GM19372 (cell line): ENCODE measurements around the gene GRXCR1.
A peak's percentile ranks its signal among the peaks of the same experiment; 100 is the strongest.

Experiments used
- ATAC-seq: cut with Tn5 transposase; IDR thresholded peaks from one replicate; pipeline ENCODE4 v1.9.1; 2021; ENCODE audit warnings: mild to moderate bottlenecking, low read depth, moderate library complexity; ENCODE audit not compliant: unreplicated experiment

GRXCR1 gene

DNA sequence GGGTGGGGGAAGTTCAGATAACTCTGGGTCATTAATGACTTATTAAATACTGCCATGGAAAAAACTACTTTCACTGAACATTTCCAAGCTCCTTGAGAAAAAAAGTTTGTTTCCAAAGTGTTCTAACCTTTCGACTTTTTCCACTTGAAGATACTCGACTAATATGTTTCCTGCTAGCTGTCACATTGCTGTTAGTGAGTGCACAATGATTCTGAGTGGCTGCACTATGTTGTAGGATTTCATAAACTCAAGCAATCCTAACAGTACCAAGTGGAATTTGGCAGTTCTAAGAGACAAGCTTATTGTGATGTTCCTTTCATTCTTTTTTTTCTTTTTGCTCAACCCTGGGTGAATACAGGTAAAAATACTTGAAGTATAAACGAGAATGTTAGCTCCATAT lies 33.4 kb downstream of the GRXCR1 start:
- no peak for ATAC-seq

DNA sequence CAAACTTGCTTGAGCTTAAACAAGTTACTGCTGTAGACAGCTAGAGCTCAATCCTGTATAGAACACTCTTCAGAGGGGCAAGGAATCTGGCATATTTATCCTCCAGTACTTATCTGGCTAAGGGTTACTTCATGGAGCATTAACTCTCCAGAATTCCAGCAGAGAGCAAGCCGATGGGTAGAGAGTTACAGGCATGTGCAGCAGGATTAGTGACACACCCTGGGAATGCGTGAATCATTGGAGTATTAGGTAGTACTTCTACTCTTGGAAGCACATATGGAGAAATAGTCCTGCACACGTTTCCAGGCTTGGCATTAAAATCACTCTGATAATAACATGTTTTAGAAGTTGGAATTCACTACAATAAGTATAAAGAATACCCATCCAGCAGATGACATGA lies 35.4 kb downstream of the GRXCR1 start:
- no peak for ATAC-seq

DNA sequence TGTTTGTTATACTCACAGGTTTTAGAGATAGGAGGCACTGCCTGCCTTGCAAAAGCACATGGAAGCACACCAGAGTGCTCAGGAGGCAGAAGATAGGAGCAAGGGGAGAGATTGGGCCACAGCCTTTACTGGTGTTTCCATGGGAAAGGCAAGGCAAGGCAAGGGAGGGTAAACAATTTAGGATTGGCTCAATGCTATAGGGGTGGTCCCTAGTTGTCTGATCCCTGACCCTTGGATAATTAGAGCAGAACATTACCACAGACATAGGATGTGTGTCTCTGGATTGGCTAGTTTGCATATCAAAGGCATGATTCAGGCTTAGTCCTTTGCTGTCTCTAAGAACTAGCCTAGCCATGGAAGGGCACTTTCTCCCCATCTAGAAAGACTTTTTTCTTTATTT lies 36.1 kb downstream of the GRXCR1 start:
- ATAC-seq, result no peak

DNA sequence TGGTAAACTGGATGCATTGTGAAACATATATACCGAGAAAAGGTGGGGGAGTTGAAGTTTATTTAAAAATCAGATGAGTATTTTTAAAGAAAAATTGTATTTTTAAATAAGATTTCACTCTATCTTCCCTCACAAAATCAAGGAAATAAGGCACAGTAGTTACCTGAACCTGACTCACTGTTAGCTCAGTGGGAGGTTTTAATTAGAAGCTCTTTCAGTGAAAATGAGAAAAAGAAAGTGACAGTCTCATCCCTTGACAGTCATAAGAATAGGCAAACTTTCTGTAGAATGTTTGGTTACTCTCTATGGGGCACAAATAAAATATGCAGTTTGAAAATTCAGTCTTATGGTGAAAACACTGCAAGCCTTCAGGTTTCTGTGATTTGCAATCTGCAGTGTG lies 49.7 kb downstream of the GRXCR1 start:
- ATAC-seq, result no peak

DNA sequence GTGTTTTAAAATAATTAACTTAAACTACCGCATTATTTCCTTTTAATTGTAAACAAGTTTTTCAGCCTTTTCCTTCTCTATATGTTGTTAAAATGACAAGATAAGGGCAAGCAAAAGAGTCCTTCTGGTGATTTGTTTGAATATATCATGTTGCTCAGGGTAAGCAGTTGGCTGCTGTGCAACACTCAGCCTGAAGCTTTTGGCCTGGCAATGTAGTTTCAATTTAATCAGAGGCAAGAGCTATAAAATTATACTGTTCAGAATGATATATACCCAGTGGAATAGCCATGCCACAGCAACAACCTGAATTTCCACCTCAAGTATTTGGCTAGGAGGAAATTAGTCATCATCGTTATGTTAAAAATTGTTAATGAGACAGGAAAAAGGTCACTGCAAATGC lies 53.4 kb downstream of the GRXCR1 start:
- no peak for ATAC-seq

DNA sequence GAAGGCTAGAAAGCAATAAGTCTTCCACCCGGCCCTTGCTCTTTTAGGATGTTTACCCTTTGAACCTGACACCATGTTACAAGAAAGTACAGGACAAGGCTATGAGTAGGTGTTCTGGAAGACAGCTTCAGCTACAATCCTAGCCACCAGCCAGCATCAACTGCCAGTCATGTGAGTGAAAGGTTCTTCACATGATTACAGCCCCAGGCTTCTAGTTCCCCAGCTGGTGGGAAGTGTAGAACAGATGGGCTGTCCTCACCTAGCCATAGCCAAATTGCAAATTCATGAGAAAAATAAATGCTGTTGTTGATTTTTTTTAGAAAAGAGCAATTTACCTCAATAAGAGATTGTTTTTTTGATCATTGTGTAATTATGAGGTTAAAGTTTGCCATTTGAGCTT lies 60.8 kb downstream of the GRXCR1 start:
- no peak for ATAC-seq

DNA sequence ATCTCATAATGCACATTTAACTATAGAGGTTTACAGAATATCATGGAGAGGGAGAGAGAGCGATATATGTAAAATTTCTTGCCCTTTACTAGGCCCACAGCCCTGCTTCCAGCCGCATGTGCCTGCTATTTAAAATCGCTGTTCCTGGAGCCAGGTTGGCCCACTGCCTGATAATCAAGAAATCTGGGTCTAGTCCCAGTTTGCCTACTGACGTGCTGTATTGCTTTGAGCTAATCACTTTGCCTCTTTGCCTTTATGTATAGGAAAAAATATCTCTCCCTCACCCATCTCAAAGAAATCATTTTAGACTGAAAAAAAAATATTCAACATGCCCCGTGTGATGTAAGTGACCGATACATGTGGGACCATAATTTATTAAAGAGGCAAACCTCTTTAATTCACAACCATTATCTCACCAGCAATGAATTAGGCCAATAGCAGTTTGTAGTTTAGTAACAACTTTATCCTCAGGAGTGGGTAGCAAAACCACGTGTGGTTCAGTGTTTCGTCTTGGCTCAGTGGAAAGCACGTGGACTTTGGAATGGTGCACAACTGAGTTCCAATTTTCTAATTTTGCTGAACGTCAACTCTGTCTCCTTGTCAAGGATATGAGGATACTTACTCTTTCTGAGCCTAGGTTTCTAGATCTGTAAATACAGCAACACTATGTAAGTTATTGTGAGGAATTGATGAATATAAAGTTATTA lies 62.6 kb downstream of the GRXCR1 start:
- ATAC-seq, result no peak

DNA sequence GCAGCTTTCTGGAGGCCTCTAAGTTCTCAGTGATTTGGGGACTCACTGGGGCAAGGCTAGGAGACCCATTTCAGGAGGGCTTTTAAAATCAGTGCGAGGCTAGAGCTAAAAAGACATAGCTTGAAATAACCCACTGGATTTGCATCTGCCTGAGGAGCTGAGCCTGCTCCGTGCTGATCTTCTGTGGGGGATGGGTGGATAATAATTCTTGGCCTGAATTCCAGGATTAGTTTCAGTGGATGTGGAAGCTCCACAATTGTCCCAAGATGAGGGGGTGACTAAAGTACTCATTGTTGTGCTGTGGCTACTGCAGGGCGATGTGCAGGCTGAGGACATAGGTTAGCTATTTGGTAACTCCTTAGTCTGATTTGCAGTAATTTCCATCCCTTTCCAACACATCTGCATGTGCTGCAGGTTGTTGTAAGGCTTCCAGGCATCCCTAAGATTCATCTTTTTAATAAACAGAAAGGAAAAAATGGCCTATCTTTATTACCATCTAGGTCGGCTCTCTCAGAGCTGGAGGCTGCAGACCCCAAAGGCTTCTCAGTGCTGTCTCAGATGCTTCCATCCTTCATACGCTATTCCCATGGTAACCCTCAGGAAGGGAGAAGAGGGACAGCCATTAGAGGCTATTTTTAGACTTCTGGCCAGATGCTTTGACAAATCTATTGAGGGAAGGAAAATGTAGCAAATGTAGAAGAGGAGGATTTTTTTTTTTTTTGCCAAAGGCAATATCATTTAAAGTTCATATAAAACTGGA lies 63.4 kb downstream of the GRXCR1 start:
- no peak for ATAC-seq

DNA sequence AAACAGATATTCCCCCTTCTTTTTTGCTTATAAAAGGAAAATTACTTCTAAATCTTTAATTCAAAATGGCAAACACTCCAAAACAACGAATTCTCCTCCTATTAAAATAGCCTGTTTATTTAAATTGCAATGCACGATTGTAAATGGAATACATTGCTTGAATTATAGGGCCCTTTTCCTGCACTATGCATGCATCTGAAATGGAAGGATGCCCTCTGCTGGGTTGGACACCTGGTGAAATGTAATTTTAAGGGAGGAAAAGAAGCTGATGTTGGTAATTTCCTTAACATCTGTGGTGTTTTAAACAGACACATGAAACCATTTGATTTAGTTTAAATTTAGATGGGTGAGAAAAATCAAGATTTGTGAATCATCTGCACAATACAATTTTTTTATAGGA lies 72.8 kb downstream of the GRXCR1 start:
- no peak for ATAC-seq

DNA sequence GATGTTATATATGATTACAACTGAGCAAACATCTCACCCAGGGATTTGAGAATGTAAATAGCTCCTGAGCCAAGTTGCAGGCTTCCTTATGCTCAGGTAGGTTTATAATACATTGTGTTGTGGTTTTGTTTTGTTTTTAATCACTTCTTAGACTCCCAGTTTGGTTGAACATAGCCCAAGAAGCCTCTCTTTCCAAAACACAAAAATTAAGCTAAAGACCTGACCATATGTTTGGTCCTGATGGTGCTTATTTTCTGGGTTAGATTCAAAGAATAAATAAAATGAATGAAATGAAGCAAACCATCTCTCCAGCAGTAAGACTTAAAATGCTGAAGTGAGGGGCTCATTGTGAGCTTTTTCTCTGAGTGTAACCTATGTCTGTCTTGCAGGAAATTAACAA lies 93.5 kb downstream of the GRXCR1 start:
- ATAC-seq, result no peak

DNA sequence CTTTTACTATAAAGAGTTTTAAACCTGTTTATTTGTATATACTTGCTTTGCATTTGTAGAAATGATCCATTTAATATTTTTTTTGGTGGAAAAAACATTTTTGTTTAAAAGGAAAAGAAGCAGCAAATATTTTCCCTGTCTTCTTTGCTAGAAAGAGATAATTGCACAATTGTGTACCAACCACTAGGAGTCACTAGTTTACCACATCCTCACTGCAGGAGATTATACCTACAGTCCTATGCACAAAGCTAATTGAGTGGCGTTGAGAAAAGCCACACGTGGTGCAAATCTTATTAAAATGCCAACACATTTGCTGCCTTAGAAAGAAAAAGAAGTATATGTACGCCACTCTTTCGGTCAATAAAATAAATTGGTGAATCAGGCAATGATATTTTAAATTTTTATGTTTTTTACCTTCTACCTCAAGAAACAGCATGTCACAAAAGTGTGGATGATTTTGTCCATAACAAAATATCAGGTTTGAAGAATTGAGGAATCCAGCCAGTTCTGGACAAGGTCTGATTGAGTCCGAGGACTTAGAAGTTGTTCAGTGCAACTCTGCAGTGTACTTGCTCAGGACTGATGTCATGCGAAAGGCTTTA lies 102.9 kb downstream of the GRXCR1 start:
- peak; percentile 88 for ATAC-seq

DNA sequence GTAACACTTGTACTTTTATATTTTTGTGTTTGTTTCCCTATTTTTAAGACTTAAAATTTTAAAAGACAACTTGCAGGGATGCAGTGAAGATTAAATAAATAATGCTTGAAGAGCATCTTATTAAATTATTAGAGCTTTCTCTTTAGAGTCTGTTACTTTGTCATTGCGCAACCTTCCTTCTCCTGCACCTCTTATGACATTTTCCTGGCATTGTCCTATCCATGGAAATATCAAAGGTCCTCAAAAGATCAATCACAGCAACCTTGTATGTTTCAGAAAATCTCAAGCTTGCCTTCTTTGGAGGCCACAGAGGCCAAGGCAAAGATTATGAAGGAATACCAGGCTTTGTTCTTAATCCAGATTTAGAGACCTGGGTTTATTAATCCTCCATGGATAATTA lies 116.3 kb downstream of the GRXCR1 start:
- no peak for ATAC-seq

DNA sequence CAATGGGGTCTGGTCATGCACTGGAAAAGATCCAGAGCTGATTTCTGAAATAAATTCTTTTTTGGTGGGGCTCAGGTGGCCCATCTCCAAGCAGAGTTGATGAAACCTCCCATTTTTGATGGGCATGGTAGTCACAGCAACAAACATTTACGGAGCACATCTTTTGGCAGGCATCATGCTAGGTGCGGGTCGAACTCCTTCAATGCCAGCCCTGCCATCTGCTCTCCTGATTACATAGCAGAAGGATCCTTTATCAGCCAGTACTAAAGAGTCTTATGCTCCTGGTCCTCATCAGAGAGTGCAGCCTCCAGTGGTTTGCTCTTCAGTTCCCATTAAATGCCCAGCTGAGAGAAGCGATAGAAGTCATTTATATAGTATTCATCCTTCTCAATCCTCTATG lies 121.7 kb downstream of the GRXCR1 start:
- ATAC-seq, result no peak

DNA sequence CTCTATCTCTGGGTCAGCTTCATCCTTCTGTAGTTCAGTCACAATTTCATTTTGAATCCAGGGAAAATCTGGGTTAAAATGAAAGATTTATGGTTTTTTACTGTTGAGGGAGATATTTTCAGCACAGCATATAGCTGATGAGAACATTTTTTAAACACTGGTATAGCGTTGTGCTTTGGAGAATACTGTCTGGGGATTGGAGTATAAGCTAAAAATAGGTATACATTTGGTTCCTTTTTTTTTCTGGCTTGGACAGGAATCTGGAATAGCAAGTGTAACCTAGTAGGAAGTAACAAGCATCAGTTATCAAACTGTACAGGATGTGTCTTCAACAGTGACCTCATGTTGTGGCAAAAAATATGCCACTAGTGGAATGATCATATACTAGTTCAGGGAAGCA lies 149.1 kb downstream of the GRXCR1 start:
- no peak for ATAC-seq

DNA sequence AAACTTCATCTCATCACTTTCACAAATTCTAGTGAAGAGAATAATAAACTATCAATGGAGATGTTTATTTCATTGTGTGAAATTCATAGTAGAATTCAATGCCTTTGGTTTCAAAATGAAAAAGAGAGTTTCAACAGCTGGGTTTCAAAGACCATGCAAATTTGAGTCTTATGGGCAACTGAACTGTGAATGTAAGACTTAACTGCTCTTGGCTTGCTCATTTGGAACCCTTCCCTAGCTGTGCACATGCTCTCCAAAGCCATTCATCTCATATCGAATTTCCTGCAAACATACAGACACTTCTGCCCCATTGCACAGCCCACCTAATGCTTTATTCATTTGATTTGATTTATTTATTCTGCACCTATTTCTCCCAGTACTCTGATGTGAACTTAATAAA lies 154.5 kb downstream of the GRXCR1 start:
- no peak for ATAC-seq

DNA sequence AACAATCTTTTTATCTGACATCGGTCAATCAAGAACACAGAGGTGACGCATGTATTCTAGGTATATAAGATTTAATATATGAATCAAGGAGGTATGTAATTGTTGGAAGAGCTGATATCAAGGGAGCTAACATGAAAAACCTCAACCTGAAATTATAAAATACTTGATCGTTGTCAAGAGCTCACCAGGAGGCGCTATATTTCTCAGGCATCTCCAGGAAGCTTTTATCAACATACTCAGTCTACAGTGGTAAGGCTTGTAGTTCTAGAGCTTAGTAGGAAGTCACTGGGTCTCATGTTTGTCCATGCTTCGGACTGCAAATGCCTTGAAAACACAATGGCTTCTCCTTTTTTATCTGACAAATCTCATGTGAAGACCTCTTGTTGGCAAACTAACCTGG lies 156.1 kb downstream of the GRXCR1 start:
- no peak for ATAC-seq

DNA sequence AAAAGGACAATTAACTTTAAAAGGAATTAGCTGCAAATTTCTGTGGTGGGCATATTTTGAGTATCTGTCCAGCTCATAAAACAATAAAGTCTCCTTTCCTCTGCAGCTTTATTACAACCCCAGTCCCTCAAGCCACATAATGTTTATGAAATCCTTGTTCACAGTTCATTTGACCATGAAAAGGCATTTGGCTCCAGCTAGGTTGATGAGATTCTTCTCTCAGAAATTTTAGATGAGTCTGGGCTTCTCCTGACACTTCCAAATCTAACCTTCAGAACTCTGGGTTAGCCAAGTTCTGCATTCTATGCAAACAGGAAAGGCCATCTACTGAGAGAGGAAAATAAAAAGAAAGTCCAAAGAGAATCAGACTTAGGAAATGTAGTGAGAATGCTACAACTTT lies 156.8 kb downstream of the GRXCR1 start:
- ATAC-seq, result no peak

DNA sequence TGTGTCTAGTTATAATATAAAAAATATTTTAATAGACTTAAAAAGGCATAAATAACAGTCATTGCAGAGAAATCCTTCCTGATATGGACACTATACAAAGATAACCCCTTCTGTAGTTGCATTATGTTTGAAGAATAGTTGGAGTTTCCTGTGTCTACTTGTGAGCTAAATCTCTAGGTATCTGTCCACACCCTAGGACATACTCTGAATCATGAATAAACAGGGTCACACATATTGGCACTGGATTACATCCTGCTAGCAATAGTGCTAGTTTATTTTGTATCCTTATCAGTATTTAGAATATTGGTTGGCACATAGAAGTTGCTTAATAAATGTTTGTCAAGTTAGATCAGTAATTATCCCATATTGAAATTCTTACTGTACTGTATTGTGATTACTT lies 173.9 kb downstream of the GRXCR1 start:
- ATAC-seq, result no peak

DNA sequence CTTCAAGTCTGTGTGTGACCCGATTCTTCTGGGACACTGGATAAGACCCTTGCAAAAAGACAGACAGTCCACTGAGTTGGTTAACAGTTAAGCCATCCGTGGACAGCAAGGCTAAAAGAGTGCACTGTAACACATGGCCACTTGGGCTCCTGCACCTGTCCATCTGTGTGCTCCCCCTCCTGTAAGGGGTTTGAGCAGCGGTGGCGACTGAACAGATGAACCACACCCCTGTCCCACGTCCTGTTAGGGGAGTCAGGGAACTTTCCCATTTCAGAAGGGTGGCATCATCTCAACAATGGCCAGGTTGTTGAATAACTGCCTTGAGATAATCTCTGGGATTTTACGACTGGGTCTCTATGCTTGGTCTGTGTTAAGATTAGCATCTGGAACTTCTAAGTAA lies 178.6 kb downstream of the GRXCR1 start:
- no peak for ATAC-seq
